ENCODE data around the gene GPR162.

DNA sequence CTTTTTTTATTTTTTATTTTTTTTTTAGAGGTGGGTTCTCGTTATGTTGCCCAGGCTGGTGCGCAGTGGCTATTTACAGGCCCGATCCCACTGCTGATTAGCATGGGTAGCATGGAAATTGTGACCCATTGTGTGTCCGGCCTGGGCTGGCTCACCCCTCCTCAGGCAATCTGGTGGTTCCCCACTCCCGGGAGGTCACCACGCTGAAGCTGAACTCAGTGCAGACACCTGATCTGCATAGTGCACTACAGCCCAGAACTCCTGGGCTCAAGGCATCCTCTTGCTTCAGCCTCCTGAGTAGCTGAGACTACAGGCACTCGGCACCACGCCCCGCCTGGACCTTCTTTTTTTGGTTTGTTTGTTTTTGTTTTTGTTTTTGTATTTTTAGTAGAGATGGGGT, 37.8 kb upstream of the GPR162 start:
- TF ChIP-seq, protein P1, sequence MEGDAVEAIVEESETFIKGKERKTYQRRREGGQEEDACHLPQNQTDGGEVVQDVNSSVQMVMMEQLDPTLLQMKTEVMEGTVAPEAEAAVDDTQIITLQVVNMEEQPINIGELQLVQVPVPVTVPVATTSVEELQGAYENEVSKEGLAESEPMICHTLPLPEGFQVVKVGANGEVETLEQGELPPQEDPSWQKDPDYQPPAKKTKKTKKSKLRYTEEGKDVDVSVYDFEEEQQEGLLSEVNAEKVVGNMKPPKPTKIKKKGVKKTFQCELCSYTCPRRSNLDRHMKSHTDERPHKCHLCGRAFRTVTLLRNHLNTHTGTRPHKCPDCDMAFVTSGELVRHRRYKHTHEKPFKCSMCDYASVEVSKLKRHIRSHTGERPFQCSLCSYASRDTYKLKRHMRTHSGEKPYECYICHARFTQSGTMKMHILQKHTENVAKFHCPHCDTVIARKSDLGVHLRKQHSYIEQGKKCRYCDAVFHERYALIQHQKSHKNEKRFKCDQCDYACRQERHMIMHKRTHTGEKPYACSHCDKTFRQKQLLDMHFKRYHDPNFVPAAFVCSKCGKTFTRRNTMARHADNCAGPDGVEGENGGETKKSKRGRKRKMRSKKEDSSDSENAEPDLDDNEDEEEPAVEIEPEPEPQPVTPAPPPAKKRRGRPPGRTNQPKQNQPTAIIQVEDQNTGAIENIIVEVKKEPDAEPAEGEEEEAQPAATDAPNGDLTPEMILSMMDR (IDR thresholded peaks at IDR 0.05; ENCODE audit: low read length) = no peak
- no peak for TF ChIP-seq EZH2 (IDR thresholded peaks at IDR 0.05; ENCODE audit: borderline replicate concordance, low read length)

Measured in OCI-LY1 (cell line).